H1 (cell line): ENCODE data around the gene PDE9A. TPM values are rescaled to one million over a fixed set of nuclear protein-coding genes. Genes with fewer than 3 reads are reported as not detected.

ENCODE experiments used
- HDAC2 ChIP-seq, 2 experiments: fragments of 300-600 bp in 1 of 2; sonication (generic) in 1 of 2; IDR thresholded peaks; 2 replicates each; pipeline ENCODE4 v1.6.1; 2011 to 2012; ENCODE audit warnings: low read depth in 2 of 2, low read length in 2 of 2, mild to moderate bottlenecking in 2 of 2, moderate library complexity in 2 of 2, borderline replicate concordance in 1 of 2, inconsistent platforms in 1 of 2
- PHF8 ChIP-seq: fragments of 200-600 bp; sonication (generic); conservative IDR thresholded peaks from 2 replicates; pipeline ENCODE4 v1.7.1; 2012; ENCODE audit warnings: low read depth, mild to moderate bottlenecking, inconsistent platforms, low read length, moderate library complexity
- polyA plus RNA-seq, 7 experiments: library from polyadenylated mRNA; depleted of rRNA in 3 of 7; stranded (reverse) in 5 of 7; unstranded in 2 of 7; fragments of >200 nt in 5 of 7; fragments of 200-250 nt in 2 of 7; gene quantifications; 1 replicate in 5 of 7; 2 replicates in 1 of 7; 4 replicates in 1 of 7; pipeline versions ENCODE4 v1.2.1 to v1.2.3, GENCODE V29; 2011 to 2013; ENCODE audit warnings: missing spikeins in 2 of 7, mixed read lengths in 2 of 7
- total RNA-seq: library from RNA; stranded (reverse); fragmentation: NEBNext Ultra II Directional; extraction: Animal tissue kit (Norgen Biotek cat#: 25700); gene quantifications from 2 replicates; pipeline ENCODE4 v1.2.1, GENCODE V29; 2021

PDE9A gene
- total and polyA plus RNA-seq, 2 of the 8 experiments (the other 6 are each of a cell fraction or from before 2014, with no cell fraction given) = 39.2 to 45.9 TPM

DNA sequence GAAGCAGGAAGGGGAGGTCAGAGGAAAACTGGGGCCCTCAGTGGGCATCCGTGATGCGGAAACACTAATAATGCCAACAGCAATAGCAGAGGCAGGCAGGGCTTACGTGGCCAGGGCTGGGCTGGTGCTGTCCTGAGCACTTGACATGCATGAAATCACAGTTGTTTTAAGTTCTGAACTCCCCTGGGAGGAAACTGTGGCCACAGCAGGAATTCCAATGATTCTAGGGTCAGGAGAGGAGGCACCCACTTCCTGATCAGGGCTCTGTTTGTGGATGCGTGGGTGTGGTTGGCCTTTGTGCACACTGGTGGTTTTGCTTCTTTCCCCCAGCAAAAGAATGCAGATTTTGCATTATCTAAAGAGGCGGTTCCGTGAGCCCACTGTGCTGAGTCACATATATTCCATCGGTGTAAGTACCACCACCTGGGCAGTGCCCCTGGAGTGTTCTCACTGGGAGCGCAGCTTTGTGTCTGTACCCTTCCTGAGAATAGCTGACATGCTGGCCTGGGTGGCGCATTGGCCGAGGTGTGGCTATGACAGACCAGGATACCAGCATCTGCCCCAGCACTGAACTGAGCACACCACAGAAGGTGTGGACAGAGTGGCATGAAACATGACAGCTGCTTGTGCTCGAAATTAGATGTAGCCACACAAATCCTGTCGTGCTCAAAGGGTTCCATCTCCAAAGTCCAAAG is 71.0 kb downstream of the PDE9A start (continued):
- TF ChIP-seq PHF8 (no peak), HDAC2 (IDR thresholded peaks at IDR 0.05; ENCODE audit: borderline replicate concordance in 1 of 2, low read depth in 2 of 2, low read length in 2 of 2) (no peak)
